AG04450 (cell line): ENCODE results near the gene GABRR2. TPM values are rescaled to one million over a fixed set of nuclear protein-coding genes. Genes with fewer than 3 reads are reported as not detected.
A peak's percentile ranks its signal among the peaks of the same experiment; 100 is the strongest.

Experiments
- CTCF ChIA-PET: fragments of 300-600, 350-600 bp; formaldehyde crosslinking; extraction: SDS; loops from one replicate; lab custom pipeline; 2022; ENCODE audit warnings: antibody characterized with exemption, inconsistent platforms; lab: Charles Lee
- POLR2A ChIA-PET: fragments of 350-600 bp; formaldehyde crosslinking; extraction: SDS; loops from one replicate; lab custom pipeline; 2021; ENCODE audit warnings: antibody characterized with exemption, inconsistent platforms; lab: Yijun Ruan, JAX
- DNase-seq: peaks from one replicate; pipeline ENCODE4 v3.0.0-alpha.2; 2011; ENCODE audit warnings: low read depth, low spot score
- H3K27ac ChIP-seq: one replicate; pipeline ENCODE4 v1.5.1; 2012; ENCODE audit warnings: low read depth, low read length, control low read depth
- H3K27me3 ChIP-seq: one replicate; pipeline ENCODE4 v1.6.0; 2012; ENCODE audit warnings: low read length; ENCODE audit not compliant: control insufficient read depth, insufficient read depth
- H3K4me3 ChIP-seq: 2 replicates; pipeline ENCODE4 v1.5.1; 2011; ENCODE audit warnings: mild to moderate bottlenecking, low read depth, low read length, control low read depth
- H3K9me3 ChIP-seq: 2 replicates; pipeline ENCODE4 v1.5.1; 2012; ENCODE audit warnings: low read length; ENCODE audit not compliant: control insufficient read depth, insufficient read depth
- CTCF ChIP-seq: IDR thresholded peaks from 2 replicates; pipeline ENCODE4 v1.5.1; 2011; ENCODE audit warnings: low read depth, low read length, control low read depth, inconsistent platforms
- polyA plus RNA-seq: library from polyadenylated mRNA; depleted of rRNA; stranded (reverse); fragments of >200 nt; gene quantifications from 2 replicates; pipeline ENCODE4 v1.2.3, GENCODE V29; 2011

GABRR2 gene
- polyA plus RNA-seq, 1 experiment, result 0.12 TPM

DNA sequence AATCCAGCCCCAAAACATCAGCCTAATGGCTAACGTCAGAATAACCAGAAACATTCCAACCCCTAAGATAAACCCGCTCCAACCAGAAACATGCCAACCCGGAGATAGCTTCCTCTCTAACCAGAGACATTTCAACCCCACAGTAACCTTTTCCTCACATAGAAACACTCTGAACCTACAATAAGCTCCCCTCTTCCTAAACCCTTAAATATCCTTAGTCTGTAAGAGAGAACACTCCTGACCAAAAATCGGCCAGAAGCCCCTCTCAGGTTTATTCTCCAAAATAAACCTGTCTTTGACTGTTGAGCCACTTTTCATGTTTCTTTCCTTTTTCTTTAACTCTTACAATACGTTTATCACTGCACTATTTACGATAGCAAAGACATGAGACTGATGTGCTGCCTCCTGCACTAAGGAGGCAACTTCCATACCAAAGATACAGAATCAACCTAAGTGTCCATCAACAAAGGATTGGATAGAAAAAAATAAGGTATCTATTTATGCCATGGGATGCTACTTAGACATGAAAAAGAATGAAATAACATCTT lies 5.0 kb upstream of the GABRR2 start:
- DNase-seq, result no peak
- no peak overlapping the region for H3K4me3 ChIP-seq
- no peak for TF ChIP-seq CTCF
- no peaks in the 10 kb centered on the region for H3K27me3 ChIP-seq
- ChIA-PET CTCF (interaction anchor here (1.3 kb wide), 1 partner anchor 48 kb away, joined by 3 read pairs; no protein-coding TSS in a partner anchor), POLR2A (no interaction called here)
- no peak overlapping the region for H3K27ac ChIP-seq
- H3K9me3 ChIP-seq, result no peaks in the 10 kb centered on the region

GRCh38 chr6:89317067-89317466 lies 2.0 kb upstream of the GABRR2 start:
- POLR2A ChIA-PET, result interaction anchor here (0.6 kb wide), 1 partner anchor 35 kb away, joined by 6 read pairs; the partner anchor contains the start of gene UBE2J1
- Histone ChIP-seq H3K27ac (no peak overlapping the region), H3K9me3 (no peaks in the 10 kb centered on the region), H3K4me3 (no peak overlapping the region), H3K27me3 (no peaks in the 10 kb centered on the region)
- CTCF ChIA-PET, result no interaction called here
- no peak for TF ChIP-seq CTCF
- no peak for DNase-seq

GRCh38 chr6:89314692-89315091 lies 407 bp downstream of the GABRR2 start:
- no peak for DNase-seq
- ChIA-PET POLR2A (no interaction called here), CTCF (interaction anchor here (1.1 to 1.2 kb wide), 2 partner anchors 58 to 62 kb away, joined by 3 read pairs; no protein-coding TSS in a partner anchor)
- Histone ChIP-seq H3K9me3 (no peaks in the 10 kb centered on the region), H3K4me3 (no peak overlapping the region), H3K27ac (no peak overlapping the region), H3K27me3 (peaks cover 3% of the 10 kb centered on the region)
- TF ChIP-seq CTCF, result no peak

DNA sequence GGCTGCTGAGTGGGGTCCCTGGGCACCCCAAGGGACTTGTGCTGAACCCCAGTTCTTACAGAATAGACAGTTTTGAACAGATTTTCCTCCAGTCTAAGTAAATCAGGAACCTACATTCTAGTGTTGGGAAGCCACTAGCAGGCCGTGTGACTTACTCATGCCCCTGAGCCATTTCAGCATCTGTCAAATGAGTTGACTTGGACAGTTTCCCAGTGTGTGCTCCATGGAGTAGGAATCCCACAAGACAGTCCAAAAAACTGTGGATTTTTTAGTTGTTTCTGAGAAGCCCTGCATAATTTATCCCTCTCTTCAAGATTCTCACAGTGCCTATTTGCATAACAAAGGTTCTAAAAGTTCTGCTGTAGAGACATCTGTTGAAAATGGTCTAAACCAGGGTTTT lies 2.1 kb downstream of the GABRR2 start:
- Histone ChIP-seq H3K27ac (peak overlapping the region; percentile 39), H3K27me3 (peaks cover 13% of the 10 kb centered on the region), H3K4me3 (no peak overlapping the region), H3K9me3 (no peaks in the 10 kb centered on the region)
- DNase-seq, result peak; percentile 59
- TF ChIP-seq CTCF, result no peak
- ChIA-PET CTCF (interaction anchor here (1.2 to 2.3 kb wide), 3 partner anchors 13 to 119 kb away, joined by 5 to 22 read pairs (median 6); no protein-coding TSS in a partner anchor), POLR2A (no interaction called here)

GRCh38 chr6:89311853-89312531 lies 3.1 kb downstream of the GABRR2 start:
- no peak overlapping the region for H3K4me3 ChIP-seq
- CTCF ChIA-PET, result interaction anchor here (0.6 to 2.3 kb wide), 13 partner anchors 9 to 330 kb away, joined by 3 to 22 read pairs (median 5); partner anchors contain the start of gene UBE2J1
- H3K27me3 ChIP-seq, result peaks cover 14% of the 10 kb centered on the region
- no peak overlapping the region for H3K27ac ChIP-seq
- POLR2A ChIA-PET, result no interaction called here
- TF ChIP-seq CTCF, result peak; percentile 75
- no peak for DNase-seq
- no peaks in the 10 kb centered on the region for H3K9me3 ChIP-seq
